HepG2 (cell line): Measurements from ENCODE around the gene CREBBP. TPM values are rescaled to one million over a fixed set of nuclear protein-coding genes. Genes with fewer than 3 reads are reported as not detected.

Source experiments
- BCL6 ChIP-seq: IDR thresholded peaks from 2 replicates; pipeline ENCODE4 v1.6.1; 2016; ENCODE audit warnings: missing genetic modification reagents, missing compliant biosample characterization
- CENPT ChIP-seq: sonication (generic); formaldehyde crosslinking; IDR thresholded peaks from 2 replicates; pipeline ENCODE4 v1.8.0; 2022; ENCODE audit warnings: low read depth, mild to moderate bottlenecking, moderate library complexity, missing genetic modification reagents
- HOXA5 ChIP-seq: sonication (generic); formaldehyde crosslinking; IDR thresholded peaks from 2 replicates; pipeline ENCODE4 v1.4.0; 2020; ENCODE audit warnings: missing genetic modification reagents
- MED13 ChIP-seq: sonication (generic); formaldehyde crosslinking; IDR thresholded peaks from 2 replicates; pipeline ENCODE4 v1.5.0; 2020; ENCODE audit warnings: missing genetic modification reagents
- NR3C1 ChIP-seq: sonication (generic); formaldehyde crosslinking; IDR thresholded peaks from 2 replicates; pipeline ENCODE4 v1.4.0; 2020; ENCODE audit warnings: missing genetic modification reagents
- PPARG ChIP-seq: conservative IDR thresholded peaks from 2 replicates; pipeline ENCODE4 v1.6.1; 2016; ENCODE audit warnings: missing biosample characterization, missing genetic modification reagents
- TBP ChIP-seq: sonication (generic); formaldehyde crosslinking; IDR thresholded peaks from 2 replicates; pipeline ENCODE4 v1.5.0; 2020; ENCODE audit warnings: missing genetic modification reagents
- THYN1 ChIP-seq: sonication (generic); formaldehyde crosslinking; IDR thresholded peaks from 2 replicates; pipeline ENCODE4 v1.8.1; 2023; ENCODE audit warnings: low read depth, mild to moderate bottlenecking, moderate library complexity, missing genetic modification reagents, borderline replicate concordance
- polyA plus RNA-seq, 8 experiments: library from polyadenylated mRNA; depleted of rRNA in 3 of 8; stranded (reverse) in 7 of 8; unstranded in 1 of 8; fragments of >200 nt; fragmentation: Illumina TruSeq in 4 of 8; extraction: Trizol in 4 of 8; gene quantifications; 2 replicates each; pipeline versions ENCODE4 v1.2.1 to v1.2.3, GENCODE V29; 2011 to 2016; ENCODE audit warnings: low read depth in 4 of 8, missing spikeins in 1 of 8, mixed read lengths in 1 of 8; ENCODE audit not compliant: insufficient read depth in 1 of 8
- total RNA-seq, 5 experiments: library from RNA; depleted of rRNA; stranded (reverse); fragments of >200 nt; fragmentation: Illumina TruSeq; extraction: Trizol; gene quantifications; 2 replicates each; pipeline ENCODE4 v1.2.3, GENCODE V29; 2016; ENCODE audit warnings: low read depth in 1 of 5
- TF ChIP-seq, protein P1 (sequence below): sonication (generic); formaldehyde crosslinking; IDR thresholded peaks from 2 replicates; pipeline ENCODE4 v1.5.0; 2020; ENCODE audit warnings: mild to moderate bottlenecking, missing genetic modification reagents, borderline replicate concordance
- TF ChIP-seq, protein P2 (sequence below): sonication (generic); formaldehyde crosslinking; IDR thresholded peaks from 2 replicates; pipeline ENCODE4 v1.8.0; 2022; ENCODE audit warnings: missing genetic modification reagents, mild to moderate bottlenecking, moderate library complexity, borderline replicate concordance
- TF ChIP-seq, protein P3 (sequence below): IDR thresholded peaks from 2 replicates; pipeline ENCODE4 v1.6.1; 2012; ENCODE audit warnings: low read depth, low read length, improper control_type of control experiment
- TF ChIP-seq, protein P4 (sequence below): sonication (generic); formaldehyde crosslinking; IDR thresholded peaks from 2 replicates; pipeline ENCODE4 v1.4.0; 2020; ENCODE audit warnings: missing genetic modification reagents, borderline replicate concordance
- TF ChIP-seq, protein P5 (sequence below): sonication (generic); formaldehyde crosslinking; IDR thresholded peaks from 2 replicates; pipeline ENCODE4 v1.4.0; 2020; ENCODE audit warnings: mild to moderate bottlenecking, low read depth, missing genetic modification reagents

The CREBBP gene
- total and polyA plus RNA-seq, 2 of the 13 experiments (the other 11 are each of a cell fraction or from before 2014, with no cell fraction given): 5.3 to 10.4 TPM

DNA sequence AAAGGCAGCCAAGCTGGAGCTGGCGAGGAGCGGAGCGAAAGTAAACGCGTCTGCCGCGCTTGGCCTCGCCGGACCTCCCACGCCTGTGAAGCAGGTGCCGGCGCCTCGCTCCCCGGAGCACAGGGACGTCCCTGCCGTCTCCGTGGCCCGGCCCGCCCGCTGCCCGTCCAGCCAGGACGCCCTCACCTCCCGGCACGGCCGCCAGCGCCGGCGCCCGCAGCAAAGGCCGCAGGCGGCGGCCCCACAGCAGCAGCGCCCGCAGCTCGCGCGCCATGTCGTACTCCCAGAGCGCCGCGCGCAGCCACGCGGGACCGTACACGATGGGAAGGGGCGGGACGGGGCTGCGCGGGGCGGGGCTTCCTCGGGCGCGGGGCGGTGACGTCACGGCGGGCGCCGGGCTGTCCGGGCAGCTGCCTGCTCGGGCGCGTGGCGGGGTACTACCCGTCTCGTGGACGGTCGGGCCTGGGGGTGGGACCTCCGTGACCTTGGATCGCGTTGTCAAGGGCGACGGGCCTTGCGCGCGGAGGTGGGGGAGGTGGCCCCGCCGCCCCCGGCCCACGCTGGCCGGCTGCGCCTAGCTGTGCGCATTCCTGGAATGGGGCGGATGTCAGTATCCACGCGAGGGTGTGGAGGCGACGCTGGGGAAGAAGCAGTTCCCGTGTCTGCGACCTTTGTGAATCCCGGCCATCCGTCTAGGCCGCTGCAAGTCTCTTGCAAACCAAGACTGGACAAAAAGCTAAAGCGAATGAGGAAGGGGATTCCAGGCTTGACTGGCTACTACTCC is 163.1 kb downstream of the CREBBP start, which contains the start of gene TRAP1 (continued):
- TF ChIP-seq, protein P1, sequence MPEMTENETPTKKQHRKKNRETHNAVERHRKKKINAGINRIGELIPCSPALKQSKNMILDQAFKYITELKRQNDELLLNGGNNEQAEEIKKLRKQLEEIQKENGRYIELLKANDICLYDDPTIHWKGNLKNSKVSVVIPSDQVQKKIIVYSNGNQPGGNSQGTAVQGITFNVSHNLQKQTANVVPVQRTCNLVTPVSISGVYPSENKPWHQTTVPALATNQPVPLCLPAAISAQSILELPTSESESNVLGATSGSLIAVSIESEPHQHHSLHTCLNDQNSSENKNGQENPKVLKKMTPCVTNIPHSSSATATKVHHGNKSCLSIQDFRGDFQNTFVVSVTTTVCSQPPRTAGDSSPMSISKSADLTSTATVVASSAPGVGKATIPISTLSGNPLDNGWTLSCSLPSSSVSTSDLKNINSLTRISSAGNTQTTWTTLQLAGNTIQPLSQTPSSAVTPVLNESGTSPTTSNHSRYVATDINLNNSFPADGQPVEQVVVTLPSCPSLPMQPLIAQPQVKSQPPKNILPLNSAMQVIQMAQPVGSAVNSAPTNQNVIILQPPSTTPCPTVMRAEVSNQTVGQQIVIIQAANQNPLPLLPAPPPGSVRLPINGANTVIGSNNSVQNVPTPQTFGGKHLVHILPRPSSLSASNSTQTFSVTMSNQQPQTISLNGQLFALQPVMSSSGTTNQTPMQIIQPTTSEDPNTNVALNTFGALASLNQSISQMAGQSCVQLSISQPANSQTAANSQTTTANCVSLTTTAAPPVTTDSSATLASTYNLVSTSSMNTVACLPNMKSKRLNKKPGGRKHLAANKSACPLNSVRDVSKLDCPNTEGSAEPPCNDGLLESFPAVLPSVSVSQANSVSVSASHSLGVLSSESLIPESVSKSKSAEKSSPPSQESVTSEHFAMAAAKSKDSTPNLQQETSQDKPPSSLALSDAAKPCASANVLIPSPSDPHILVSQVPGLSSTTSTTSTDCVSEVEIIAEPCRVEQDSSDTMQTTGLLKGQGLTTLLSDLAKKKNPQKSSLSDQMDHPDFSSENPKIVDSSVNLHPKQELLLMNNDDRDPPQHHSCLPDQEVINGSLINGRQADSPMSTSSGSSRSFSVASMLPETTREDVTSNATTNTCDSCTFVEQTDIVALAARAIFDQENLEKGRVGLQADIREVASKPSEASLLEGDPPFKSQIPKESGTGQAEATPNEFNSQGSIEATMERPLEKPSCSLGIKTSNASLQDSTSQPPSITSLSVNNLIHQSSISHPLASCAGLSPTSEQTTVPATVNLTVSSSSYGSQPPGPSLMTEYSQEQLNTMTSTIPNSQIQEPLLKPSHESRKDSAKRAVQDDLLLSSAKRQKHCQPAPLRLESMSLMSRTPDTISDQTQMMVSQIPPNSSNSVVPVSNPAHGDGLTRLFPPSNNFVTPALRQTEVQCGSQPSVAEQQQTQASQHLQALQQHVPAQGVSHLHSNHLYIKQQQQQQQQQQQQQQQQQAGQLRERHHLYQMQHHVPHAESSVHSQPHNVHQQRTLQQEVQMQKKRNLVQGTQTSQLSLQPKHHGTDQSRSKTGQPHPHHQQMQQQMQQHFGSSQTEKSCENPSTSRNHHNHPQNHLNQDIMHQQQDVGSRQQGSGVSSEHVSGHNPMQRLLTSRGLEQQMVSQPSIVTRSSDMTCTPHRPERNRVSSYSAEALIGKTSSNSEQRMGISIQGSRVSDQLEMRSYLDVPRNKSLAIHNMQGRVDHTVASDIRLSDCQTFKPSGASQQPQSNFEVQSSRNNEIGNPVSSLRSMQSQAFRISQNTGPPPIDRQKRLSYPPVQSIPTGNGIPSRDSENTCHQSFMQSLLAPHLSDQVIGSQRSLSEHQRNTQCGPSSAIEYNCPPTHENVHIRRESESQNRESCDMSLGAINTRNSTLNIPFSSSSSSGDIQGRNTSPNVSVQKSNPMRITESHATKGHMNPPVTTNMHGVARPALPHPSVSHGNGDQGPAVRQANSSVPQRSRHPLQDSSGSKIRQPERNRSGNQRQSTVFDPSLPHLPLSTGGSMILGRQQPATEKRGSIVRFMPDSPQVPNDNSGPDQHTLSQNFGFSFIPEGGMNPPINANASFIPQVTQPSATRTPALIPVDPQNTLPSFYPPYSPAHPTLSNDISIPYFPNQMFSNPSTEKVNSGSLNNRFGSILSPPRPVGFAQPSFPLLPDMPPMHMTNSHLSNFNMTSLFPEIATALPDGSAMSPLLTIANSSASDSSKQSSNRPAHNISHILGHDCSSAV (CRISPR knock-in tag): no peak
- TF ChIP-seq, protein P2, sequence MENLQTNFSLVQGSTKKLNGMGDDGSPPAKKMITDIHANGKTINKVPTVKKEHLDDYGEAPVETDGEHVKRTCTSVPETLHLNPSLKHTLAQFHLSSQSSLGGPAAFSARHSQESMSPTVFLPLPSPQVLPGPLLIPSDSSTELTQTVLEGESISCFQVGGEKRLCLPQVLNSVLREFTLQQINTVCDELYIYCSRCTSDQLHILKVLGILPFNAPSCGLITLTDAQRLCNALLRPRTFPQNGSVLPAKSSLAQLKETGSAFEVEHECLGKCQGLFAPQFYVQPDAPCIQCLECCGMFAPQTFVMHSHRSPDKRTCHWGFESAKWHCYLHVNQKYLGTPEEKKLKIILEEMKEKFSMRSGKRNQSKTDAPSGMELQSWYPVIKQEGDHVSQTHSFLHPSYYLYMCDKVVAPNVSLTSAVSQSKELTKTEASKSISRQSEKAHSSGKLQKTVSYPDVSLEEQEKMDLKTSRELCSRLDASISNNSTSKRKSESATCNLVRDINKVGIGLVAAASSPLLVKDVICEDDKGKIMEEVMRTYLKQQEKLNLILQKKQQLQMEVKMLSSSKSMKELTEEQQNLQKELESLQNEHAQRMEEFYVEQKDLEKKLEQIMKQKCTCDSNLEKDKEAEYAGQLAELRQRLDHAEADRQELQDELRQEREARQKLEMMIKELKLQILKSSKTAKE (CRISPR knock-in tag): no peak
- TF ChIP-seq NR3C1 (CRISPR knock-in tag) (no peak), HOXA5 (CRISPR knock-in tag) (0 out of 2 replicates have a peak, but pooled peaks have one; percentile 34), CENPT (CRISPR knock-in tag) (no peak), PPARG (CRISPR knock-in tag) (no peak), TBP (CRISPR knock-in tag) (no peak), BCL6 (CRISPR knock-in tag) (no peak; the same call in 1 of the 2 replicates), THYN1 (CRISPR knock-in tag) (no peak), MED13 (CRISPR knock-in tag) (peak; percentile 24; the same call in 1 of the 2 replicates)
- TF ChIP-seq, protein P3, sequence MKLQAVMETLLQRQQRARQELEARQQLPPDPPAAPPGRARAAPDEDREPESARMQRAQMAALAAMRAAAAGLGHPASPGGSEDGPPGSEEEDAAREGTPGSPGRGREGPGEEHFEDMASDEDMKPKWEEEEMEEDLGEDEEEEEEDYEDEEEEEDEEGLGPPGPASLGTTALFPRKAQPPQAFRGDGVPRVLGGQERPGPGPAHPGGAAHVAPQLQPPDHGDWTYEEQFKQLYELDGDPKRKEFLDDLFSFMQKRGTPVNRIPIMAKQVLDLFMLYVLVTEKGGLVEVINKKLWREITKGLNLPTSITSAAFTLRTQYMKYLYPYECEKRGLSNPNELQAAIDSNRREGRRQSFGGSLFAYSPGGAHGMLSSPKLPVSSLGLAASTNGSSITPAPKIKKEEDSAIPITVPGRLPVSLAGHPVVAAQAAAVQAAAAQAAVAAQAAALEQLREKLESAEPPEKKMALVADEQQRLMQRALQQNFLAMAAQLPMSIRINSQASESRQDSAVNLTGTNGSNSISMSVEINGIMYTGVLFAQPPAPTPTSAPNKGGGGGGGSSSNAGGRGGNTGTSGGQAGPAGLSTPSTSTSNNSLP: no peak
- TF ChIP-seq, protein P4, sequence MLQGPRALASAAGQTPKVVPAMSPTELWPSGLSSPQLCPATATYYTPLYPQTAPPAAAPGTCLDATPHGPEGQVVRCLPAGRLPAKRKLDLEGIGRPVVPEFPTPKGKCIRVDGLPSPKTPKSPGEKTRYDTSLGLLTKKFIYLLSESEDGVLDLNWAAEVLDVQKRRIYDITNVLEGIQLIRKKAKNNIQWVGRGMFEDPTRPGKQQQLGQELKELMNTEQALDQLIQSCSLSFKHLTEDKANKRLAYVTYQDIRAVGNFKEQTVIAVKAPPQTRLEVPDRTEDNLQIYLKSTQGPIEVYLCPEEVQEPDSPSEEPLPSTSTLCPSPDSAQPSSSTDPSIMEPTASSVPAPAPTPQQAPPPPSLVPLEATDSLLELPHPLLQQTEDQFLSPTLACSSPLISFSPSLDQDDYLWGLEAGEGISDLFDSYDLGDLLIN: no peak
- TF ChIP-seq, protein P5, sequence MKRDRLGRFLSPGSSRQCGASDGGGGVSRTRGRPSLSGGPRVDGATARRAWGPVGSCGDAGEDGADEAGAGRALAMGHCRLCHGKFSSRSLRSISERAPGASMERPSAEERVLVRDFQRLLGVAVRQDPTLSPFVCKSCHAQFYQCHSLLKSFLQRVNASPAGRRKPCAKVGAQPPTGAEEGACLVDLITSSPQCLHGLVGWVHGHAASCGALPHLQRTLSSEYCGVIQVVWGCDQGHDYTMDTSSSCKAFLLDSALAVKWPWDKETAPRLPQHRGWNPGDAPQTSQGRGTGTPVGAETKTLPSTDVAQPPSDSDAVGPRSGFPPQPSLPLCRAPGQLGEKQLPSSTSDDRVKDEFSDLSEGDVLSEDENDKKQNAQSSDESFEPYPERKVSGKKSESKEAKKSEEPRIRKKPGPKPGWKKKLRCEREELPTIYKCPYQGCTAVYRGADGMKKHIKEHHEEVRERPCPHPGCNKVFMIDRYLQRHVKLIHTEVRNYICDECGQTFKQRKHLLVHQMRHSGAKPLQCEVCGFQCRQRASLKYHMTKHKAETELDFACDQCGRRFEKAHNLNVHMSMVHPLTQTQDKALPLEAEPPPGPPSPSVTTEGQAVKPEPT: peak; percentile 78; the same call in 1 of the 2 replicates
